ENCODE data around the gene ARHGEF28.

ARHGEF28 gene

DNA sequence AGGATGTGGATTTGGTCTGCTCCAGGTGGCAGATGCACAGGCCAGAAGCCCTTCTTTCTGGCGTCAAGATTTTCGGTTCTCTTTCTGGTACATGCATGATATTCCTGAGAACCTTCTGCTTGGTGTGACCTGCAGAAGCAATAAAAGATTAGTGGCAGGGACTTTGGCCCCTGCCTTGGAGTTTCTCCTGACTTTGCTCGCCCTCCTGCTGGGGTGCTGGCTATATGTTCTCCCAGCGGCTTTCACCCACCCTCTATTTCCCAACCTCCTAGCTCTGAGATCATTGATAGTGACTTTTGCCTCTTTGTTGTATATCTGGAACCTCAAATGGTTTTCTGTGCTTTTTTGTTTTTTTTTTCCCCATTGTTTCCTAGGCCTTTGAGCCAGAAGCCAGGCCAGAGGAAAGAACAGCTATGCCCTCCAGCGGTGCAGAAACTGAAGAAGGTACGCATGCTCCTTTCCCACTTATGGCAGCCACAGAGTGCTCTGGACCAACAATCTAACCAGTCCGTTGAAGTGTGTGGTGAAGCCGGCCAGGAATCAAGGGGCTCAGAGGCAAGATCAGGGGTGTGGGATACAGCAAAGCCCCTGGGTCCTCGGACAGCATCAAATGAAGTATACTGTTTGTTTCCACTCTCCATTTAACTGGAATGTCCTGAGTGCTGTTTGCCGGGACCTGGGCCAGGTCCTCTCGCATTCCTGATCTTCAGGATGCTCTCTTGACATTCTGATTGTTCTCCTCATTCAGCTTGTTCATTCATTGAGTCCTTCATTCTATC, 154.5 kb downstream of the ARHGEF28 start:
- no peak for DNase-seq (ENCODE audit: low read depth)
- no peak overlapping the region for H3K4me3 ChIP-seq (ENCODE audit: control insufficient read depth, low read depth, low read length)
- TF ChIP-seq, protein P1, sequence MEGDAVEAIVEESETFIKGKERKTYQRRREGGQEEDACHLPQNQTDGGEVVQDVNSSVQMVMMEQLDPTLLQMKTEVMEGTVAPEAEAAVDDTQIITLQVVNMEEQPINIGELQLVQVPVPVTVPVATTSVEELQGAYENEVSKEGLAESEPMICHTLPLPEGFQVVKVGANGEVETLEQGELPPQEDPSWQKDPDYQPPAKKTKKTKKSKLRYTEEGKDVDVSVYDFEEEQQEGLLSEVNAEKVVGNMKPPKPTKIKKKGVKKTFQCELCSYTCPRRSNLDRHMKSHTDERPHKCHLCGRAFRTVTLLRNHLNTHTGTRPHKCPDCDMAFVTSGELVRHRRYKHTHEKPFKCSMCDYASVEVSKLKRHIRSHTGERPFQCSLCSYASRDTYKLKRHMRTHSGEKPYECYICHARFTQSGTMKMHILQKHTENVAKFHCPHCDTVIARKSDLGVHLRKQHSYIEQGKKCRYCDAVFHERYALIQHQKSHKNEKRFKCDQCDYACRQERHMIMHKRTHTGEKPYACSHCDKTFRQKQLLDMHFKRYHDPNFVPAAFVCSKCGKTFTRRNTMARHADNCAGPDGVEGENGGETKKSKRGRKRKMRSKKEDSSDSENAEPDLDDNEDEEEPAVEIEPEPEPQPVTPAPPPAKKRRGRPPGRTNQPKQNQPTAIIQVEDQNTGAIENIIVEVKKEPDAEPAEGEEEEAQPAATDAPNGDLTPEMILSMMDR (IDR thresholded peaks at IDR 0.05; ENCODE audit: control insufficient read depth, insufficient read depth, low read depth, low read length, missing control alignments) = no peak

DNA sequence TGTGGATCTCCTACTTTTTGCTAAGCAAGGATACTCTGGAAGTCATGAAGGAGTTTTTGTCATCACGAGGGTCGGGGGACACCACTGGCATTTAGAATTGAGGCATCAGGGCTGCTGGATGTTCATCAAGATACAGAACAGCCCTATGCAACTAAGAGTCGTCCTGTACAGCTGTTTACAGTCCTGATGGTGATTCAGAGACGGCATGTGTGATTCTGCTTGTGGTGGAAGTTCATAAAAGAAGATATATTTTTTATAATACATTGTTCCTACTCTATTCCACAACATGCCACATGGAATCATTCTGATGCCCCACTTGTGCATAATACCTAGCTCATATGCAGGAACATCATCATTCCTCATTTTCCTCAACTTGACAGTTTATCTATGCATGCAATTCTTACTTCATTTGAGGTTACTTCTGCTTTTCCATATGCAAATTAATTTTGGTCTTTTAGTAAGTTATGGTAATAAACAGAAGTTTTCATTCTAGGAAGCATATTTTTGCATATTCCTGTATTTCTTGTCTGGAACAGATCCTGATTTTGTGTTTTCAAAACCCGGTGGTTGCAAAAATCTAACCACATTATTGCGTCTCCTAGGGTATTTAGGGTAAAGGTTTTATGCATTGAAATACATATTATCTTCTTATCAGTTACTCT, 155.2 kb downstream of the ARHGEF28 start:
- no peak for DNase-seq (ENCODE audit: low read depth)
- no peak overlapping the region for H3K4me3 ChIP-seq (ENCODE audit: control insufficient read depth, low read depth, low read length)
- TF ChIP-seq, protein P1 (IDR thresholded peaks at IDR 0.05; ENCODE audit: control insufficient read depth, insufficient read depth, low read depth, low read length, missing control alignments) = no peak

DNA sequence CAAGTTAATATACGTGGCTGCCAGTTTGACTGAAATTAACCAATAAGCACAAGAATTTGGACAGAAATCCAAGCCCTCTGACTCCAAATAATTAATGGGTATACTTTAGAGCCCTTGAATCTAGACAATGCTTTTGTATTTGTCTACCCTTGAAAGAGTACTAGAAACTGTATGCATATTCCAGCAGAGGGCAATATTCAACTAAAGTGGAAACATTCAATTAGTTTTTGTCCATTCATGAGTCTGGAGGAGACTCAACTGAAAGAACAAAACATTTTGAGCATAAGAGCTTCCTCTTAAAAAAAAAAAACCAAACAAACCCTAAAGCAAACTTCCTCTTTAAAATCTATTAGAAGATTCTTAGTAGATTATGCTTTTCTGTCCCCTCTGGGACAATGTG, 157.8 kb downstream of the ARHGEF28 start:
- TF ChIP-seq, protein P1 (IDR thresholded peaks at IDR 0.05; ENCODE audit: control insufficient read depth, insufficient read depth, low read depth, low read length, missing control alignments) = peak; percentile 34
- DNase-seq (ENCODE audit: low read depth) = no peak
- H3K4me3 ChIP-seq (ENCODE audit: control insufficient read depth, low read depth, low read length) = no peak overlapping the region

DNA sequence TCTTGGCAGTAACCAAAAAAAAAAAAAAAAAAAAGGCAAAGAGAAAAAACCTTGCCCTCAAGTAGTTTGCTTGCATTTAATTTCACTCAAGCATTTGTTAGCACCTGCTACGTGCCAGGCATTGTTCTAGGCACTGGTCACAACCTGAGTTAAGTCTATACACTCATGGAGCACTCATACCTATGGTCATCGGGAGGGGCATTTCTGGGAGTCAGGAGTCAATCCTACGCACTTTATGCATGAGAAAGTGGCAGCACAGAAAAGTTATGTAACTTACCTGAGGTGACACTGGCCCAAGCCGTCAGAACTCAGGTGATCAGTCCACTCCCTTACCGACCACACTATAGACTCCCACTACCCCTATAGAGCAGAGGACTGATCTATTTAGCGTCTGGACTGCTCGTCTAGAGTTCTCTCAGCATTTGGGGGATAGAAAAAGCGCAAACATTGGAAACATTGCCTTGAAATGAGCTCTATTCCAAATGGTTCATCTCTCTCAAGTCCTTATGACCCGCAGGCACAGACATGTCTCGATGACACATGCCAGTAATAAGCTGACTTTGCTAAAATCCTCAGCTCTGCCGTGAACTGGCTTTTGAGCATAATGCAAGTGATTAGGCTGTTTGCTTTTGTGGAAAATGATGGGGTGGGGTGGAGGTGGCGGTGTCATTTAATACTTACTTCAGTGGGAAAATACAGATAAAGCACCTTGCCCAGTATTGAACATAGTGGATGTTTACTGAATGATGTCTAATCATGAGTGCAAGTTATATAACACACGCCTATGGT, 160.2 kb downstream of the ARHGEF28 start:
- TF ChIP-seq, protein P1 (IDR thresholded peaks at IDR 0.05; ENCODE audit: control insufficient read depth, insufficient read depth, low read depth, low read length, missing control alignments) = no peak
- no peak for DNase-seq (ENCODE audit: low read depth)

DNA sequence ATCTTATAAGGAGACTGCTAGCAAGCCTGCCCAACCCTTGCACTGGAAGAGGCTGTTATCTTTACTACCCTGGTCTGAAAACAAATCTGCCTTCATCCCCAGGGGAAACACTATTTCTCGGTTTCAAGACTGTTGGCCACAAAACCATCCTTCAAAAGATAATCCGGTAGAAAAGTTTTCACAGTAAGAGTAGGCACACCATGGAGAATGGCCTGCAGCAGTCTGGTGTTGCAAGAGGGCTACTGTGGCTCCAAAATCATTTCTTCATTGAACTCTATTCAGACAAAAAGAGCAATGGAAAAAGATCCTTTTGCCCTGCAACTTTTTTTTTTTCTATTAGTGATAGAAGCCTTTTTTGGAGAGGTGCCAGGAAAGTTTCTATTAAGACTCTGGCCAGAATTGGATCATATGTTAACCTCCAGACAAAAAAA, 163.9 kb downstream of the ARHGEF28 start:
- DNase-seq (ENCODE audit: low read depth) = no peak

More for the DNA sequence above, 160.2 kb downstream of the ARHGEF28 start:
- no peak overlapping the region for H3K4me3 ChIP-seq (ENCODE audit: control insufficient read depth, low read depth, low read length)

DNA sequence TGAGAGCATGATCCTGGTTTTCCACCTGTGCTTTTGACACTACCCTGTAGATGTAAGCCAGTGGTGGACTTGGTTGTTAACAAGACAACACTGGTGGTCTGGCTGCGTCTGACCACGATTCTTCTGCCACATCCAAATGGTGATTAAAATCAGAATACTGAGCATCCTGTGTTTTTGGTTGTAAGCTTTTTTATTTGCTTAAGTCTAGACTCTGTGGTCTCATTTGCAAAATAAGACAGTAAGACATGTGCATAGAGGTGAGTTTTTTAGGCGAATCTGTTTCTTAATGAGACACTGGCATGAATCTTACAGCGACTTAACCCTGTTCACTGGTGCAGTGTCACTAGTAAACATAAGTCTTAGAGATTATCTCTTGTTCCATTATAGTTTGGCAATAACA, 165.4 kb downstream of the ARHGEF28 start:
- no peak overlapping the region for H3K4me3 ChIP-seq (ENCODE audit: control insufficient read depth, low read depth, low read length)
- TF ChIP-seq, protein P1 (IDR thresholded peaks at IDR 0.05; ENCODE audit: control insufficient read depth, insufficient read depth, low read depth, low read length, missing control alignments) = no peak
- no peak for DNase-seq (ENCODE audit: low read depth)

More for the DNA sequence above, 163.9 kb downstream of the ARHGEF28 start:
- H3K4me3 ChIP-seq (ENCODE audit: control insufficient read depth, low read depth, low read length) = no peak overlapping the region
- TF ChIP-seq, protein P1 (IDR thresholded peaks at IDR 0.05; ENCODE audit: control insufficient read depth, insufficient read depth, low read depth, low read length, missing control alignments) = no peak
